Adipocyte (in vitro differentiated cells): ENCODE data around the gene RBMS1.

Source experiments
- DNase-seq: peaks from one replicate; pipeline ENCODE4 v3.0.0-alpha.2; 2015; ENCODE audit warnings: low read depth
- H3K27me3 ChIP-seq: replicated peaks from 2 replicates; pipeline ENCODE4 v1.7.0; 2013; ENCODE audit warnings: mild to moderate bottlenecking, low read length, moderate library complexity; ENCODE audit not compliant: control insufficient read depth, insufficient read depth
- H3K36me3 ChIP-seq: 2 replicates; pipeline ENCODE4 v1.7.0; 2013; ENCODE audit warnings: low read length, mild to moderate bottlenecking, moderate library complexity; ENCODE audit not compliant: control insufficient read depth, insufficient read depth, severe bottlenecking
- H3K4me1 ChIP-seq: 2 replicates; pipeline ENCODE4 v1.7.0; 2013; ENCODE audit warnings: mild to moderate bottlenecking, low read length, moderate library complexity; ENCODE audit not compliant: control insufficient read depth, insufficient read depth
- H3K4me3 ChIP-seq: 2 replicates; pipeline ENCODE4 v1.7.0; 2013; ENCODE audit warnings: mild to moderate bottlenecking, low read length, moderate library complexity
- H3K9ac ChIP-seq: 2 replicates; pipeline ENCODE4 v1.7.0; 2013; ENCODE audit warnings: mild to moderate bottlenecking, low read length, moderate library complexity
- H3K9me3 ChIP-seq: 2 replicates; pipeline ENCODE4 v1.7.0; 2013; ENCODE audit warnings: mild to moderate bottlenecking, low read length, moderate library complexity; ENCODE audit not compliant: control insufficient read depth

The RBMS1 gene

GRCh38 chr2:160388464-160389263, 104.9 kb downstream of the RBMS1 start:
- no peak for DNase-seq
- Histone ChIP-seq H3K36me3 (no peaks in the 10 kb centered on the region), H3K4me3 (peak overlapping the region; percentile 57), H3K27me3 (no peaks in the 10 kb centered on the region), H3K9ac (peak overlapping the region; percentile 55), H3K9me3 (no peaks in the 10 kb centered on the region), H3K4me1 (peaks cover 67% of the 10 kb centered on the region)

GRCh38 chr2:160387558-160388262, 105.9 kb downstream of the RBMS1 start:
- Histone ChIP-seq H3K9me3 (no peaks in the 10 kb centered on the region), H3K4me3 (peak overlapping the region; percentile 57), H3K27me3 (no peaks in the 10 kb centered on the region), H3K9ac (peak overlapping the region; percentile 68), H3K4me1 (peaks cover 68% of the 10 kb centered on the region), H3K36me3 (no peaks in the 10 kb centered on the region)
- peak; percentile 92 for DNase-seq

GRCh38 chr2:160384791-160385190, 108.8 kb downstream of the RBMS1 start:
- H3K4me3 ChIP-seq = no peak overlapping the region
- no peaks in the 10 kb centered on the region for H3K36me3 ChIP-seq
- DNase-seq = no peak
- H3K4me1 ChIP-seq = peaks cover 79% of the 10 kb centered on the region
- H3K9ac ChIP-seq = no peak overlapping the region
- H3K27me3 ChIP-seq = no peaks in the 10 kb centered on the region
- H3K9me3 ChIP-seq = no peaks in the 10 kb centered on the region

GRCh38 chr2:160381425-160381951, 112.1 kb downstream of the RBMS1 start:
- no peaks in the 10 kb centered on the region for H3K36me3 ChIP-seq
- peak overlapping the region; percentile 50 for H3K9ac ChIP-seq
- peaks cover 82% of the 10 kb centered on the region for H3K4me1 ChIP-seq
- DNase-seq = no peak
- H3K4me3 ChIP-seq = peak overlapping the region; percentile 48
- no peaks in the 10 kb centered on the region for H3K27me3 ChIP-seq
- no peaks in the 10 kb centered on the region for H3K9me3 ChIP-seq

- Histone ChIP-seq H3K27me3 (no peaks in the 10 kb centered on the region), H3K9me3 (no peaks in the 10 kb centered on the region), H3K4me1 (peaks cover 82% of the 10 kb centered on the region), H3K4me3 (peak overlapping the region; percentile 48), H3K9ac (peak overlapping the region; percentile 50), H3K36me3 (no peaks in the 10 kb centered on the region)
- no peak for DNase-seq
These were observed 113.0 kb downstream of the RBMS1 start for GRCh38 chr2:160380611-160381010.

GRCh38 chr2:160380000-160380570, 113.5 kb downstream of the RBMS1 start:
- Histone ChIP-seq H3K4me1 (peaks cover 83% of the 10 kb centered on the region), H3K9me3 (no peaks in the 10 kb centered on the region), H3K4me3 (peak overlapping the region; percentile 48), H3K9ac (peak overlapping the region; percentile 50), H3K36me3 (no peaks in the 10 kb centered on the region), H3K27me3 (no peaks in the 10 kb centered on the region)
- no peak for DNase-seq

GRCh38 chr2:160379399-160379798, 114.2 kb downstream of the RBMS1 start:
- H3K4me1 ChIP-seq = peaks cover 82% of the 10 kb centered on the region
- H3K9ac ChIP-seq = peak overlapping the region; percentile 58
- peak; percentile 92 for DNase-seq
- H3K9me3 ChIP-seq = no peaks in the 10 kb centered on the region
- no peaks in the 10 kb centered on the region for H3K27me3 ChIP-seq
- peak overlapping the region; percentile 48 for H3K4me3 ChIP-seq
- H3K36me3 ChIP-seq = no peaks in the 10 kb centered on the region

- no peaks in the 10 kb centered on the region for H3K9me3 ChIP-seq
- peak overlapping the region; percentile 65 for H3K9ac ChIP-seq
- DNase-seq = no peak
- peak overlapping the region; percentile 16 for H3K4me3 ChIP-seq
- no peaks in the 10 kb centered on the region for H3K27me3 ChIP-seq
- H3K4me1 ChIP-seq = peaks cover 96% of the 10 kb centered on the region
- no peaks in the 10 kb centered on the region for H3K36me3 ChIP-seq
These were observed 116.2 kb downstream of the RBMS1 start for GRCh38 chr2:160377204-160377995.

GRCh38 chr2:160376576-160376975, 117.0 kb downstream of the RBMS1 start:
- no peaks in the 10 kb centered on the region for H3K36me3 ChIP-seq
- H3K27me3 ChIP-seq = no peaks in the 10 kb centered on the region
- peaks cover 96% of the 10 kb centered on the region for H3K4me1 ChIP-seq
- H3K9ac ChIP-seq = peak overlapping the region; percentile 65
- DNase-seq = peak; percentile 63
- no peaks in the 10 kb centered on the region for H3K9me3 ChIP-seq
- peak overlapping the region; percentile 40 for H3K4me3 ChIP-seq

GRCh38 chr2:160375802-160376469, 117.7 kb downstream of the RBMS1 start:
- H3K27me3 ChIP-seq = no peaks in the 10 kb centered on the region
- peak overlapping the region; percentile 39 for H3K9ac ChIP-seq
- peaks cover 96% of the 10 kb centered on the region for H3K4me1 ChIP-seq
- peak; percentile 55 for DNase-seq
- H3K36me3 ChIP-seq = no peaks in the 10 kb centered on the region
- no peaks in the 10 kb centered on the region for H3K9me3 ChIP-seq
- peak overlapping the region; percentile 56 for H3K4me3 ChIP-seq
